Activated CD8-positive, alpha-beta T cell treated with anti-CD3 and anti-CD28 coated beads for 36 hours (primary cell): Measurements from ENCODE around the gene ZNF451. TPM values are rescaled to one million over a fixed set of nuclear protein-coding genes. Genes with fewer than 3 reads are reported as not detected.

Source experiments
- ATAC-seq: fragments of 200-7000 bp; cut with Tn5 transposase; one replicate; pipeline ENCODE4 v1.10.0; 2021; ENCODE audit warnings: mild to moderate bottlenecking, moderate library complexity
- CTCF ChIA-PET: fragments of 350-600 bp; sonication (Branson Sonifier 250); formaldehyde crosslinking; loops from one replicate; lab custom pipeline; 2021; ENCODE audit warnings: antibody characterized with exemption; lab: Charles Lee
- POLR2A ChIA-PET: fragments of 350-600 bp; sonication (Branson Sonifier 250); formaldehyde crosslinking; loops from one replicate; lab custom pipeline; 2021; ENCODE audit warnings: antibody characterized with exemption; lab: Charles Lee
- DNase-seq: peaks from one replicate; pipeline ENCODE4 v3.0.0-alpha.2; 2020
- H3K27ac Mint-ChIP-seq: one replicate; pipeline ENCODE4 v1.8.0; 2021; ENCODE audit warnings: mild to moderate bottlenecking, mixed read lengths
- H3K27me3 Mint-ChIP-seq: one replicate; pipeline ENCODE4 v1.8.0; 2021; ENCODE audit warnings: mixed read lengths
- H3K36me3 Mint-ChIP-seq: one replicate; pipeline ENCODE4 v1.8.0; 2021; ENCODE audit warnings: low read depth, mixed read lengths
- H3K4me1 Mint-ChIP-seq: one replicate; pipeline ENCODE4 v1.8.0; 2021; ENCODE audit warnings: low read depth, mixed read lengths
- H3K4me3 Mint-ChIP-seq: one replicate; pipeline ENCODE4 v1.8.0; 2021; ENCODE audit warnings: mild to moderate bottlenecking, moderate library complexity, mixed read lengths
- H3K9me3 Mint-ChIP-seq: one replicate; pipeline ENCODE4 v1.8.0; 2021; ENCODE audit warnings: mixed read lengths
- CTCF ChIP-seq: fragments of 200-600 bp; IDR thresholded peaks from one replicate; pipeline ENCODE4 v1.8.0; 2022; ENCODE audit warnings: antibody characterized with exemption, mild to moderate bottlenecking
- intact Hi-C: fragments of 100-400 bp; cut with micrococcal nuclease; formaldehyde crosslinking; loops from one replicate; pipeline ENCODE4 v1.10.0; 2022
- total RNA-seq, 2 experiments: library from RNA; stranded (reverse); gene quantifications; one replicate each; pipeline ENCODE4 v1.2.3, GENCODE V29; 2021

ZNF451 gene
- total RNA-seq, 2 experiments from 2014 or later = 44.4 to 46.8 TPM

DNA sequence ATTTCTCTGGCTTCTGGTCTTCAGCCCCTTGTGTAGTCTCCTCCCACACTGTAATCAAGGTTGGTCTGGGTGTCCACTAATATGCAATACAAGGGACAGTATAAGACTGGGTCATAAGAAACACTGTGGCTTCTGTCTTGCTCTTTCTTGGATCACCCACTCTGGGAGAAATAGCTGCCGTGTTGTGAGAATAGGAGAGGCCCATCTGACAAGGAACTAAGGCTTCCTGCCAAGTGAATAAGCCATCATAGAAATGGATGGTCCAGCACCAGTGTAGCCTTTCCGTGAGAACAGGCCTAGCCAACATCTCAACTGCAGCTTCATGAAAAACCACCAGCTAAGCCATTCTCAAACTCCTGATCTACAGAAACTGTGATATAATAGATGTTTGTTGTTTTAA is 105.5 kb downstream of the ZNF451 start:
- Mint-ChIP-seq H3K27me3 (no peaks in the 10 kb centered on the region), H3K4me3 (no peak overlapping the region), H3K27ac (no peak overlapping the region), H3K4me1 (no peaks in the 10 kb centered on the region), H3K9me3 (no peaks in the 10 kb centered on the region), H3K36me3 (peaks cover 1% of the 10 kb centered on the region)
- TF ChIP-seq CTCF = no peak
- POLR2A ChIA-PET = no interaction called here
- intact Hi-C loops = no loop called here
- CTCF ChIA-PET = no interaction called here
- DNase-seq = no peak
- no peak for ATAC-seq

- no peak overlapping the region for H3K4me3 Mint-ChIP-seq
- intact Hi-C loops = no loop called here
- TF ChIP-seq CTCF = no peak
- DNase-seq (no peak), ATAC-seq (no peak)
- ChIA-PET POLR2A (no interaction called here), CTCF (no interaction called here)
- no peaks in the 10 kb centered on the region for H3K27me3 Mint-ChIP-seq
- H3K9me3 Mint-ChIP-seq = no peaks in the 10 kb centered on the region
- H3K4me1 Mint-ChIP-seq = no peaks in the 10 kb centered on the region
- H3K36me3 Mint-ChIP-seq = no peaks in the 10 kb centered on the region
- H3K27ac Mint-ChIP-seq = no peak overlapping the region
Observed at GRCh38 chr6:57198926-57199636, 109.1 kb downstream of the ZNF451 start.

DNA sequence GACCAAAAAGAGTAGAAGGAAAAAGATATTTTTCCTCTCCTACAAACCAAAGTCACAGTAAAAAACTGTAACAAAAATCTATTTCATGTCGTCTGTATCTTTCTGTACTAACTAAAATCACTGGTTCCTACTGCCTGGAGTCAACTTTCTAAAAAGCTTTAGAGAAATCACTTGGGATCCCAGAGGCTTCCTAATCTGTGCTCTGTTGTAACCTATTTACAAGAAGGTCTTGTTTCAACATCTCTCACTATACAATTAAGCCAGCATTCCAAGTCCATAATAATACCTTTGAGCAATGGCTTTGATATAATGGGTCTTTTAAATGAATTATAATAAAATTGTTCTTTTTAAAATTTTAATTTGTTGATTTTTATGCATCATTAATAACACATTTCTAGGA is 111.7 kb downstream of the ZNF451 start:
- CTCF ChIA-PET = no interaction called here
- Mint-ChIP-seq H3K27me3 (no peaks in the 10 kb centered on the region), H3K27ac (no peak overlapping the region), H3K4me1 (no peaks in the 10 kb centered on the region), H3K9me3 (no peaks in the 10 kb centered on the region), H3K36me3 (no peaks in the 10 kb centered on the region), H3K4me3 (no peak overlapping the region)
- intact Hi-C loops = no loop called here
- DNase-seq = no peak
- POLR2A ChIA-PET = no interaction called here
- TF ChIP-seq CTCF = no peak
- ATAC-seq = no peak

DNA sequence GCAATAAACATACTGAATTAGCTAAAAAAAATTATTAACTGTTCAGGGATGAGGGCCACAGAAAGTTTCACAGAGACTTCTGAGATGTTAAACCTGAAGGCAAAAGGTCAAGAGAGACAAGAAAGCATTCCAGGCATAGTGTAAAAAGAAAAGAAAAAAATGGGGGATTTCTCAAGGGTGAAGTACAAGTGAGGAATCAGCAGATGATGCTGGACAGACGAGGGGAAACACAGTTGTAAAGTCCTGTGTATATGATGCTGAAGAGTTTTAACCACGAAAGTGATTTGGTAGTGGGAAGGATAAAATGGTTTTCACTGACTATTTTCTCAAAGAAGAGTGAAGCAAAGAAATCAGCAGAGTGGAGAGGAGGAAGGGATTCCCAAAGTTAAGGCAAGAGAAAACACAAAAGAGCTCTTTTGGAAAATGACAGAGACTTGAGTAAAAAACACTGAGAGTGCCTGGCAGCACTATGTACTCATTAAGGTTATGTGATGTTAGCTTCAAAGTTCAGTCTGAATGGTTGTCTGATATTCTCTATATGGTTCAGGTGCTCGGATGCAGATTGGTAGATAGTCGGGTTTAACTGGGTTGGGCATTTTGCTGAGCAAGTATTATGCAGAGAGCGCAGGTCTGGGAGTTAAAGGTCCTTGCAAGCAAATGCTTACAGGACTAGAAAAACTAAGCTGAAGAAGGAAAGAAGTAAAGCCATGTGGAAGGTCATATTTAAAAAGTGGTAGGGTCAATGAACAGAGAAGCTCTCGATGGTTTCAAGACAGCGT is 115.8 kb downstream of the ZNF451 start:
- intact Hi-C loops = no loop called here
- no peaks in the 10 kb centered on the region for H3K9me3 Mint-ChIP-seq
- H3K27me3 Mint-ChIP-seq = no peaks in the 10 kb centered on the region
- no peak for ATAC-seq
- no peak overlapping the region for H3K27ac Mint-ChIP-seq
- POLR2A ChIA-PET = no interaction called here
- H3K36me3 Mint-ChIP-seq = no peaks in the 10 kb centered on the region
- H3K4me1 Mint-ChIP-seq = peaks cover 4% of the 10 kb centered on the region
- H3K4me3 Mint-ChIP-seq = no peak overlapping the region
- DNase-seq = no peak
- CTCF ChIA-PET = no interaction called here
- TF ChIP-seq CTCF = no peak

DNA sequence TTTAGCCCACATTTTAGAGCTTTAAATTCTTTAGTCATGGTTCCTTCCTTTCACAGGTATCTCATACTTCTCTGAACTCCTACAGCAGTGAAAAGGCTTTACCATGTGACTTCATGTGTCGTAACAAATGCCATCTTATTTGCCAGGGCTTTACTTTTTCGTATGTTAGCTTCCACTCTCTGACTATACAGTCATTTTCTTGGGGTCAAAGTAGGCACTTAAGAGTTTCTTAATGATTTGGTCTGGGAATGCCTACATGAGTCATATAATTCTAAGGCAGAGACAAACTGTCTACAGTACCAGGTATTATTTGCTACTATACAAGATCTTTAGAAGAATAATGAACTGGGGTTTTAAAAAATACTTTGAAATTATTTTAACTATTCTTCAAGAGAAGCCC is 117.2 kb downstream of the ZNF451 start:
- TF ChIP-seq CTCF = no peak
- H3K36me3 Mint-ChIP-seq = no peaks in the 10 kb centered on the region
- ChIA-PET CTCF (interaction anchor here (1.7 kb wide), 1 partner anchor 110 kb away, joined by 7 read pairs; the partner anchor contains the start of gene PRIM2), POLR2A (no interaction called here)
- no peak overlapping the region for H3K27ac Mint-ChIP-seq
- no peak for DNase-seq
- no peak for ATAC-seq
- intact Hi-C loops = no loop called here
- H3K4me3 Mint-ChIP-seq = no peak overlapping the region
- H3K9me3 Mint-ChIP-seq = no peaks in the 10 kb centered on the region
- no peaks in the 10 kb centered on the region for H3K27me3 Mint-ChIP-seq
- H3K4me1 Mint-ChIP-seq = peaks cover 4% of the 10 kb centered on the region
